Activated T-cell treated with anti-CD3 and anti-CD28 coated beads for 24 hours (primary cell): ENCODE data around the gene TBC1D10A.

Experiments used
- DNase-seq: peaks from one replicate; pipeline ENCODE4 v3.0.0-alpha.2; 2020; ENCODE audit warnings: low read depth

TBC1D10A gene

GRCh38 chr22:30326706-30327362, at the start of gene TBC1D10A:
Gene TBC1D10A, minus strand, starts transcription at chr22:30326941. Its CDS starts 60 bp downstream, at chr22:30326881.
- DNase-seq = peak; percentile 91

- DNase-seq = no peak
These were observed 48.6 kb upstream of the TBC1D10A start for GRCh38 chr22:30375312-30375849.

GRCh38 chr22:30373331-30374325, 46.9 kb upstream of the TBC1D10A start:
- no peak for DNase-seq

GRCh38 chr22:30372915-30373314, 46.2 kb upstream of the TBC1D10A start:
- no peak for DNase-seq

GRCh38 chr22:30371981-30372380, 45.2 kb upstream of the TBC1D10A start:
- no peak for DNase-seq

GRCh38 chr22:30371321-30371720, 44.6 kb upstream of the TBC1D10A start:
- no peak for DNase-seq

- DNase-seq = no peak
These were observed 44.0 kb upstream of the TBC1D10A start for GRCh38 chr22:30370641-30371230.

- no peak for DNase-seq
These were observed 41.7 kb upstream of the TBC1D10A start for GRCh38 chr22:30368420-30368819.

GRCh38 chr22:30365891-30366290, 39.1 kb upstream of the TBC1D10A start:
- no peak for DNase-seq

- DNase-seq = no peak
These were observed 36.0 kb upstream of the TBC1D10A start for GRCh38 chr22:30362651-30363281.

GRCh38 chr22:30361916-30362650, 35.3 kb upstream of the TBC1D10A start:
- DNase-seq = no peak

GRCh38 chr22:30358541-30358940, 31.8 kb upstream of the TBC1D10A start:
- DNase-seq = no peak

GRCh38 chr22:30357650-30358215, 31.0 kb upstream of the TBC1D10A start:
- no peak for DNase-seq

- no peak for DNase-seq
These were observed 30.5 kb upstream of the TBC1D10A start for GRCh38 chr22:30357236-30357570.

GRCh38 chr22:30356449-30357235, 29.9 kb upstream of the TBC1D10A start, which contains the start of the genes CCDC157 and SF3A1:
Gene CCDC157, plus strand, starts transcription at chr22:30357007. Its CDS starts 8,994 bp downstream, at chr22:30366001.
Gene SF3A1, minus strand, starts transcription at chr22:30356894. Its CDS starts 102 bp downstream, at chr22:30356792.
- DNase-seq = peak; percentile 83

GRCh38 chr22:30354644-30355043, 27.9 kb upstream of the TBC1D10A start:
- DNase-seq = no peak

- no peak for DNase-seq
These were observed 24.5 kb upstream of the TBC1D10A start for GRCh38 chr22:30351226-30351625.

GRCh38 chr22:30348809-30349208, 22.1 kb upstream of the TBC1D10A start:
- DNase-seq = no peak

GRCh38 chr22:30348404-30348803, 21.7 kb upstream of the TBC1D10A start:
- DNase-seq = no peak
